A549 (cell line): ENCODE data around the gene RCN2. TPM values are rescaled to one million over a fixed set of nuclear protein-coding genes. Genes with fewer than 3 reads are reported as not detected.

ENCODE experiments used
- ATOH8 ChIP-seq: fragments of 250-450 bp; sonication (Bioruptor Pico); IDR thresholded peaks from 2 replicates; pipeline ENCODE4 v1.5.0; 2020; ENCODE audit warnings: low read depth, mild to moderate bottlenecking, moderate library complexity
- BCL3 ChIP-seq: fragments of >200 bp; sonication (Bioruptor Twin); formaldehyde crosslinking; IDR thresholded peaks from 3 replicates; pipeline ENCODE4 v1.6.1; 2016
- CBX2 ChIP-seq: fragments of 200-600 bp; sonication (generic); IDR thresholded peaks from 2 replicates; pipeline ENCODE4 v1.6.1; 2016; ENCODE audit warnings: low read depth, mild to moderate bottlenecking, borderline replicate concordance
- CBX8 ChIP-seq: fragments of 200-600 bp; sonication (generic); IDR thresholded peaks from 2 replicates; pipeline ENCODE4 v1.6.1; 2016
- CEBPB ChIP-seq, 2 experiments: fragments of >200 bp in 1 of 2; sonication (Bioruptor Twin) in 1 of 2; formaldehyde crosslinking in 1 of 2; IDR thresholded peaks; 2 replicates each; pipeline ENCODE4 v1.6.1; 2012 to 2016
- CTCF ChIP-seq: fragments of >200 bp; sonication (Bioruptor Twin); formaldehyde crosslinking; IDR thresholded peaks from 3 replicates; pipeline ENCODE4 v1.5.1; 2016
- E2F6 ChIP-seq: IDR thresholded peaks from 2 replicates; pipeline ENCODE4 v1.6.1; 2012; ENCODE audit warnings: low read depth, borderline replicate concordance
- EHF ChIP-seq: fragments of 250-450 bp; sonication (Bioruptor Pico); IDR thresholded peaks from 2 replicates; pipeline ENCODE4 v1.5.0; 2020; ENCODE audit warnings: mild to moderate bottlenecking
- EHMT2 ChIP-seq: fragments of 200-600 bp; sonication (generic); IDR thresholded peaks from 2 replicates; pipeline ENCODE4 v1.6.1; 2016; ENCODE audit warnings: antibody characterized with exemption, low read depth, mild to moderate bottlenecking, moderate library complexity
- ELK1 ChIP-seq: fragments of 150-350 bp; IDR thresholded peaks from 2 replicates; pipeline ENCODE4 v1.6.1; 2014; ENCODE audit warnings: low read depth, mild to moderate bottlenecking, low read length
- EP300 ChIP-seq, 2 experiments: fragments of >200 bp; sonication (Bioruptor Twin); formaldehyde crosslinking; IDR thresholded peaks; 2 replicates in 1 of 2; 3 replicates in 1 of 2; pipeline ENCODE4 v1.6.1; 2016 to 2017
- GATA3 ChIP-seq: IDR thresholded peaks from 2 replicates; pipeline ENCODE4 v1.6.1; 2012; ENCODE audit warnings: borderline replicate concordance
- HEYL ChIP-seq: fragments of 250-450 bp; sonication (Bioruptor Pico); IDR thresholded peaks from 2 replicates; pipeline ENCODE4 v1.8.0; 2021; ENCODE audit warnings: mild to moderate bottlenecking, moderate library complexity
- HOXA7 ChIP-seq: fragments of 250-450 bp; sonication (Bioruptor Pico); IDR thresholded peaks from 2 replicates; pipeline ENCODE4 v1.5.0; 2020; ENCODE audit warnings: mild to moderate bottlenecking, moderate library complexity
- HOXB13 ChIP-seq: fragments of 250-450 bp; sonication (Bioruptor Pico); IDR thresholded peaks from 2 replicates; pipeline ENCODE4 v1.5.0; 2020; ENCODE audit warnings: low read depth, mild to moderate bottlenecking, moderate library complexity
- JUN ChIP-seq, 2 experiments: fragments of >200 bp; sonication (Bioruptor Twin); formaldehyde crosslinking; IDR thresholded peaks; 2 replicates in 1 of 2; 3 replicates in 1 of 2; pipeline ENCODE4 v1.6.1; 2016 to 2017
- JUNB ChIP-seq: fragments of >200 bp; sonication (Bioruptor Twin); formaldehyde crosslinking; IDR thresholded peaks from 2 replicates; pipeline ENCODE4 v1.6.1; 2016
- MAFK ChIP-seq: fragments of 450-650 bp; IDR thresholded peaks from 2 replicates; pipeline ENCODE4 v1.6.1; 2014; ENCODE audit not compliant: partially characterized antibody
- MAX ChIP-seq: IDR thresholded peaks from 2 replicates; pipeline ENCODE4 v1.6.1; 2012
- MAZ ChIP-seq: fragments of 150-350 bp; IDR thresholded peaks from 2 replicates; pipeline ENCODE4 v1.6.1; 2014; ENCODE audit warnings: antibody characterized with exemption, low read depth, low read length, borderline replicate concordance
- MYC ChIP-seq: IDR thresholded peaks from 2 replicates; pipeline ENCODE4 v1.6.1; 2012; ENCODE audit warnings: mild to moderate bottlenecking, inconsistent platforms, low read length, improper control_type of control experiment, borderline replicate concordance
- PHF8 ChIP-seq: fragments of 200-600 bp; sonication (generic); IDR thresholded peaks from 2 replicates; pipeline ENCODE4 v1.6.1; 2016; ENCODE audit warnings: low read depth, mild to moderate bottlenecking, antibody characterized with exemption, moderate library complexity, borderline replicate concordance
- RAD21 ChIP-seq, 2 experiments: fragments of >200 bp in 1 of 2; sonication (Bioruptor Twin) in 1 of 2; formaldehyde crosslinking in 1 of 2; IDR thresholded peaks in 1 of 2; conservative IDR thresholded peaks in 1 of 2; 2 replicates in 1 of 2; 3 replicates in 1 of 2; pipeline ENCODE4 v1.6.1; 2012 to 2018; ENCODE audit warnings: inconsistent platforms in 1 of 2
- REST ChIP-seq: fragments of 200-600 bp; sonication (generic); IDR thresholded peaks from 2 replicates; pipeline ENCODE4 v1.6.1; 2016; ENCODE audit warnings: antibody characterized with exemption, mild to moderate bottlenecking, moderate library complexity
- RFX5 ChIP-seq: fragments of 450-650 bp; IDR thresholded peaks from 2 replicates; pipeline ENCODE4 v1.7.1; 2014; ENCODE audit warnings: antibody characterized with exemption, mild to moderate bottlenecking, moderate library complexity
- RNF2 ChIP-seq: fragments of 200-600 bp; sonication (generic); IDR thresholded peaks from 2 replicates; pipeline ENCODE4 v1.6.1; 2016; ENCODE audit warnings: low read depth, mild to moderate bottlenecking, antibody characterized with exemption, moderate library complexity, borderline replicate concordance
- SMC3 ChIP-seq: fragments of >200 bp; sonication (Bioruptor Twin); formaldehyde crosslinking; IDR thresholded peaks from 3 replicates; pipeline ENCODE4 v1.6.1; 2018; ENCODE audit warnings: inconsistent platforms
- TP53 ChIP-seq: fragments of 250-450 bp; sonication (Bioruptor Pico); IDR thresholded peaks from 2 replicates; pipeline ENCODE4 v1.5.0; 2021; ENCODE audit warnings: mild to moderate bottlenecking, moderate library complexity
- USF2 ChIP-seq: fragments of 450-650 bp; IDR thresholded peaks from 2 replicates; pipeline ENCODE4 v1.6.1; 2014; ENCODE audit warnings: antibody characterized with exemption
- ZFP36 ChIP-seq: fragments of 450-650 bp; IDR thresholded peaks from 2 replicates; pipeline ENCODE4 v1.6.1; 2014; ENCODE audit warnings: borderline replicate concordance; ENCODE audit not compliant: partially characterized antibody
- polyA plus RNA-seq, 4 experiments: library from polyadenylated mRNA; depleted of rRNA in 3 of 4; stranded (reverse); fragments of >200 nt; fragmentation: RNase III in 1 of 4; extraction: RNeasy Plus Mini Kit Qiagen cat#74134 plus additional on column Dnase treatment in 1 of 4; gene quantifications; 2 replicates in 3 of 4; 3 replicates in 1 of 4; pipeline ENCODE4 v1.2.3, GENCODE V29; 2011 to 2017

The RCN2 gene
- polyA plus RNA-seq, 2 of the 4 experiments (the other 2 are of a cell fraction), result 81.3 to 152 TPM

- no peak for TF ChIP-seq HEYL (CRISPR knock-in tag)
- TF ChIP-seq USF2, result peak; percentile 95
- TF ChIP-seq MAFK, result no peak
- TF ChIP-seq RFX5, result no peak
- peak; percentile 100 for TF ChIP-seq MAX
- TF ChIP-seq E2F6, result peak; percentile 100
- TF ChIP-seq HOXA7 (CRISPR knock-in tag), result peak; percentile 38; the same call in 1 of the 2 replicates
- TF ChIP-seq TP53 (CRISPR knock-in tag), result 0 out of 2 replicates have a peak, but pooled peaks have one; percentile 24
- TF ChIP-seq ELK1, result no peak
- no peak for TF ChIP-seq CEBPB (IDR thresholded peaks at IDR 0.05)
- TF ChIP-seq RAD21 (conservative IDR thresholded peaks at IDR 0.05 in 1 of 2, IDR thresholded peaks at IDR 0.05 in 1 of 2), result no peak
- no peak for TF ChIP-seq CBX8
- TF ChIP-seq EHMT2, result no peak
- no peak for TF ChIP-seq JUNB
- no peak for TF ChIP-seq BCL3
- 0 out of 2 replicates have a peak, but pooled peaks have one; percentile 38 for TF ChIP-seq EHF (CRISPR knock-in tag)
- no peak for TF ChIP-seq REST
- no peak for TF ChIP-seq MYC
- peak in 1 of 2 experiments; percentile 56; a peak in 1 of 5 replicates for TF ChIP-seq JUN (IDR thresholded peaks at IDR 0.05)
- TF ChIP-seq RNF2, result peak; percentile 66; the same call in 1 of the 2 replicates
- TF ChIP-seq MAZ, result 0 out of 2 replicates have a peak, but pooled peaks have one; percentile 5
- TF ChIP-seq ATOH8, result peak; percentile 86
- no peak for TF ChIP-seq CBX2
- no peak for TF ChIP-seq ZFP36
- no peak for TF ChIP-seq EP300 (IDR thresholded peaks at IDR 0.05)
- TF ChIP-seq PHF8, result peak; percentile 85
- peak; percentile 94; the same call in 1 of the 2 replicates for TF ChIP-seq HOXB13 (CRISPR knock-in tag)
- no peak; the same call in 1 of the 2 replicates for TF ChIP-seq GATA3
- TF ChIP-seq CTCF, result no peak
- no peak for TF ChIP-seq SMC3
Observed at GRCh38 chr15:76905013-76905839, 26.3 kb upstream of the RCN2 start, which contains the start of gene SCAPER (continued).
